ENCODE results near the gene MTSS2.

Gene MTSS2

DNA sequence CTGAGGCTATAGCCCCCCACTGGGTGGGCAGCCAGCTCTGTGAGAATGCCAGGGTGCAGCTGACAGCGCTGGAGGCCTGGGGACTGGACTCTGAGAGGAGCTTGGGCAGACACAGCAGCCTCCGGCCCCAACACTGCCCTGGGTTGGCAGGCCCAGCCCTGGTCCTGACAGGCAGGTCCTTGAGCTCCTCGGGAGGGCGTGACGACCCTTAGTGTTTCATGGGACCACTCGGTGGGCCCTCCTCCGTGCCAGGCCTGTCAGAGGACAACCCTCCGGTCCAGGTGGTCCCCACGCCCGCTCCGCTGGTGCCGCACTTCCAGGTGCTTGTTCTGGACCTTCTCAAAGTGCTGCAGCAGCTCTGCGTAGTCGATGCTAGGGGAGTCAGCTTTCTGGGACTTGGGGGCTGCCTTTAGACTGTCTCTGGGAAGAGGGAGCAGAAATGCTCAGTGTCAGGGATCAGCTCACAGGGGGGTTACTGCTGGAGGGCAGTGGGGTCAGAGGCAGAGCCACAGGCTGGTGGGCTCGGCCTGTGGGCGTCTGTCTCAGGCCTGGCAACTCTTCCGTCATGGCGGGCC, 1.9 kb upstream of the MTSS2 start:
- H3K4me3 ChIP-seq (ENCODE audit: low read depth, low read length), result no peak overlapping the region

DNA sequence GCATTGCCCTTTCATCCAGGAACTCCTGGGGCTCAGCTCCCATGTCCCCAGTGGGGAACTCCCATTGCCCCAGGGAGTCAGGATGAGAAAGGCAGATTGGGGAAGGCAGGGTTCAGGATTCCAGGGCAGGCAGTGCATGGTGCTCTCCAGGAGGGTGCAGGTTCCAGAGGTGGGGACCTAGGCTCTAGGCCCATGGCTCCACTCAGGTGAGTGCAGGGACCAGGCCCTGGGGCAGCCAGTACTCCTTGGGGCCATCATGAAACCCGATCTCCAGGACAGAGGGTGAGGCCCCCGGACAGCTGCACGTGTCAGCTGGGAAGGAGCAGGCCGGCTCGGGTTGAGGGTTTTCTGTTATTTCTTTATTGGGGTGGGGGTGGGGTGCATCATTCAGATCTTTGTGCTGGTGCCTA, 1.3 kb upstream of the MTSS2 start:
- no peak overlapping the region for H3K4me3 ChIP-seq (ENCODE audit: low read depth, low read length)

DNA sequence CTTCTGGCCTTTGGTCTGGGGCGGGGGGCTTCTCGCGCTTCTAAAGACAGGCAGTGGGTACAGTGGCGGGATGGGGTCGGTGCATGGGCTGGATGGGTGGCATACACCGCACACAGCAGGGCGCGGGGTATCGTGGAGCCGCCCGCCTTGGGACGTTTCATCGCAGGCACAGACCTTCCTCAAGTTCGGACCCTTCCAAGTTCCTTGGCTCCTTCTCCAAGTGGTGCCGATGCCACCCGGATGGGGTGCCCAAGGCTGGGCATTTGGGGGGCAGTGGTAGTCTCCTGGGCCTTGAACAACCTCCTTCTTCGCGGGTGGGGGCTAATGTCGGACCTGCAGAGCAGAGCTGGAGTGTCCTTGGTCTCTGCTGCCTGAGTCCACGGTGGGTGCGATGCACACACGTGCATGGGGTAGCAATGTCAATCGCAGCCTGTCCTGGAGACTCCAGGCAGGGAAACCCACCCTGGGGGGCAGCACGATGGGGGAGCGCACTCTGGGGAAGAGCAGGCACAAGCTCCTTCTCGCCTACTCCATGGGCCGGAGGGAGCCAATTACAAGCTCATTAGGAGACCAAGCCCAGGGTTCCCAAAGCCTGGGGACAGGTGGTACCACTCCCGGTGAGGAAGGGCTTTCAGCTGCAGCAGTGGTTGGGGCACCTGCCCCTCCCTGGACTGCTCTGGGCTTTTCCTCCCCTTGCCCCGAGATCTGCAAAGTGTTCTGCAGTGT, 686 bp upstream of the MTSS2 start:
- peak overlapping the region; percentile 10 for H3K4me3 ChIP-seq (ENCODE audit: low read depth, low read length)

DNA sequence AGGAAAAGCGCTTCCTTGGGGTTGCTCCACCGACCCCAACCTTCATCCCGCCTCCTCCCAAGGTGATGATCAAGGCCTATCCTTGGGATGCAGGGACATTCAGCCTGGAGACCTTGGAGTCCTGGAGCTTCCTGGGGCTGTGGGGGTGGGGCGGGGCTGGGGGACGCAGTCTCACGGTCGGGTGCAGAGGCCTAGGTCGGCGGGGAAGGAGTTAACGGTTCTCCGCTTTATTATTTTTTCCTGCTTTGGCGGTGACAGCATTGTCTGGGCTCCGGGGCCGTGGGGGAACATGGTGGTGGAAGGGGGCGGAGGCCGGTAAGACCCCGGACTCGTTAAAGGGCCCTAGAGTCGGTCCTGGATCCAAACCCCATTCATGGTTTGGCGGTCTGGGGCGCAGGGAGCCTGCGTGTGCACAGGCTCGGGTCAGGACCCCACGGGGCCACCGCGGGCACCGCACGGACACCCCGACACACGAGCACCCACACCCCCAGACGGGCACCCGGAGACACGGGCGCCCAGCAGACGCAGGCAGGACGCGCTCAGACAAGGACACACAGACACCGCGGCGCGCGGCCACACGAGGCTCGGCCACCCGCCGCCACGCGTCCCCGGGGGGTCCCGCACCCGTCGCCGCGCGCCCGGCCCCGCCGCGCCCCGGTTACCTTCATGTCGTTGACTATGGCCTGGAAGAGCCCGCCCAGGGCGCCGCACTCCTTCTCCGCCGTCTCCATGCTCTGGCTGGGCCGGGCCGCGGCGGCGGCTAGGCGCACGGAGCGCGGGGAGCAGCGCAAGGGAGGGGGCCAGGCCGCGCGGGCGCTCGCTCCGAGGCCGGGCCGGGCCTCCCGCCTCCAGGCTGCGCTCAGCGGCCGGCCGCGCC, 554 bp downstream of the MTSS2 start:
- peak overlapping the region; percentile 63 for H3K4me3 ChIP-seq (ENCODE audit: low read depth, low read length)

DNA sequence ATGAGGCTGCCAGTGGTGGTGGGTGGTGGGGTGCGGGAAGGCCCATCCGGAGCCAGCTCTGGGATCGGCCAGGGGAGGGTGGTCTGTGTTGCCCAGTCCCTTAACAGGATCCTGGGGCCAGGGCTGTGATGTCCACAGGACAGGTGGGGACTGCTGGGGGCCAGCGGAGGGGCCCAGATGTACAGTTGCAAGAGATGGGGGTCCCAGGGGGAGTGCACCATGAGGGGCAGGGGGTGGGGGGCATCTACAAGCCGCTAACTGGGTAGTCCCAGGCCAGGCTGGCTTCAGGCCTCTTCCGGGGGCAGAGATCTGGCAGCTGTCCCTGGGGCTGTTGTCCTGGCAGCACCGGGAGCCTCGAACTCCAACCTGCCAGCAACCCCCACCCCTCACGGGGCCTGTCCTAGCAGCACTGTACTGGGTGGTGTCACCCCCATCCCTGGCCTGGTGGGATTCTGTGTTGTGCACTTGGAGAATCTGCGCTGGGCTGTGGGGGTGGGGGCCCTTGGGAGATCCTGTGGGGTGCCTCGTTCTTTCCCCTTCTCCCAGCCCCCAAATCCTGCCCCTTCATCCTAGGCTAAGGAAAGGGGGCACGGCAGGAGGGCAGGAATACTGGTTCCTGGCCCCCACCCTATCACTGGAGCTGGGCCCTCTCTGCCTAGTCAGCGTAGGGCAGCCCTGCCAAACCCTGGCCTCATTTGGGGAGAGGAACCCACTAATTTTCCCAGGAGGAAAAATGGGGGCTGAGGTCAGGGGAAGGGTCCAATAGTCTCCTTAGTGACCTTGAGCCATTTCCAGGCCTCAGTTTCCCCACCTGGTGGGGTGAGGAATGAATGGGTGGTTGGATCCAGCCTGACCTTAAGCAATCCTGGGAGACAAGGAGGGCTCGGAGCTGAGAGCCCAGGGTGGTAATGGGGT, 1.4 kb downstream of the MTSS2 start:
- H3K4me3 ChIP-seq (ENCODE audit: low read depth, low read length), result no peak overlapping the region

DNA sequence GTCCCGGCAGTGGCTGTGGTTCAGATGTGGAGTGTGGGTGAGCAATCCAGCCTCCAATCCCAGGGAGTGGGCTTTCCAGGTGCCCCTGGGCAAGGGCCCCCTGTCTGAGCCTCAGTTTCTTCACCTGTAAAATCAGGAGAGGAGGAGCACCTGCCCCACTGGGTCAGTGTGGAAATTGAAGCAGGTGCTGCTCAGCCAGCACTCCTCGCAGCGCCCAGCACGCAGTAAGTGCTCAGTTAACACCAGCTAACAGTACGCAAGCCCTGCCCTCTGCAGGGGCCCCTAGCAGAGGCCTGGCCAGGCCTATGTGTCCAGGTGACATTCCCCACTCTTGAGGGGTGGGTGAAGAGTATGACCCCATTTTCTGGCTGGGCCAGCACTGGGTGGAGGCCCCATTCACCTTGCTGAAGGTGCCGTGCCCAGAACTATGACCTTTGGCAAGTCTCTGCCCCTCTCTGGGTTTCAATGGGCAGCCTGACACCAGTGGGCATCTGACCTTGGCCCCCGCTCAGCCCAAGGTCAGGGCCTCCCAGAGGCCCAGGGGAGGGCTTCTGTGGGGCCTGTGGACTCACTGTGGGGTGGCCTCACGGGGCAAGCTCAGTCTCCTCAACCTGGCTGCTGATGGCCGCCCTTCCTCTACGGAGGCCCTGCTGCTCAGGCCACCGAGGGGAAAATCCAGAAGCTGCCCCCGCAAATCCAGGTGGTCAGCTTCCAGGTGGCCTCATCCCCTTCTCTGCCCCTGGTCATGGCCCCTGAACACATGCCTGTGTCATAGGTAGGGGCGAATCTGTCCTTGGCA, 2.5 kb downstream of the MTSS2 start:
- no peak overlapping the region for H3K4me3 ChIP-seq (ENCODE audit: low read depth, low read length)

DNA sequence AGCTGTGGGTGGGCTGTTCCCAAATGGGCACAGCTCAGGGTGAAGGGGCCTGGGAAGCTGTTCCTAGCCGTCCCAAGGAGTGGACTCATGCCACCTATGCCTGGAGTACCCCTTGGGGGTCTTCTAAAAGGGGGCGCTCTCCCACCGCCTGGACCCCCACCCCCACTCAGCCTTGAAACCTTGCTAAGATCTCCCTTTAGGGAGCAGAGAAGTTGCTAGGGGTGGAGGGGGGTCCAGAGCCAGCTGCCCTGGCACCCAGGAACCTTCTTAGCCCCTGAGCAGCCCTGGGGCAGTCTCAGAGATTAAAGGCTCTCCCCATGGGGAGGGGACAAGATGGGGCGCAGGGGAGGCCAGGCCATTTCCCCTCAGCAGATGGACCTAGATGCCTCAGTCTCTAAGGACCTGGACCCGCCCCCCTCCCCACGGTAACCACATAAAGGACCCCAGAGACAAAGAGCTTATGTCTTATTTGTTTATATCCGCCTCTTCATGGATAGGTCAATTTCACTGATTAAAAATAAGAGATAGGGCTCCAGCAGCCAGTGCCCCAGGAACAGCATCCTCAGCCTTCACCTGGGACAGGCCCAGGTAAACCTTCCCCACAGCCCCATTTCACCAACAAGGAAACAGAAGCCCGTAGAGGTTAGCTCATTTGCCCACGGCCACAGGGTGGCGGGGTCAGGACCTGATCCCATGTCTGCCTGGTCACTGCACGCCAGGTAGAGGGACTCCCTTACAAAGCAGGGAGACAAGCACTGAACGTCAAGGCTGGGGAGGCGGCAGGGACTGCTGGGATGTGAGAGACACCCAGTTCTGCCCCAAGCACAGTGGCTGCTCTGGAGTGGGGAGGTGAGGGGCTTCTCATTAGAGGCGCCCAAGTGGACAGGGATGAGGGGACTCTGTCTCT, 3.4 kb downstream of the MTSS2 start:
- H3K4me3 ChIP-seq (ENCODE audit: low read depth, low read length), result no peak overlapping the region

DNA sequence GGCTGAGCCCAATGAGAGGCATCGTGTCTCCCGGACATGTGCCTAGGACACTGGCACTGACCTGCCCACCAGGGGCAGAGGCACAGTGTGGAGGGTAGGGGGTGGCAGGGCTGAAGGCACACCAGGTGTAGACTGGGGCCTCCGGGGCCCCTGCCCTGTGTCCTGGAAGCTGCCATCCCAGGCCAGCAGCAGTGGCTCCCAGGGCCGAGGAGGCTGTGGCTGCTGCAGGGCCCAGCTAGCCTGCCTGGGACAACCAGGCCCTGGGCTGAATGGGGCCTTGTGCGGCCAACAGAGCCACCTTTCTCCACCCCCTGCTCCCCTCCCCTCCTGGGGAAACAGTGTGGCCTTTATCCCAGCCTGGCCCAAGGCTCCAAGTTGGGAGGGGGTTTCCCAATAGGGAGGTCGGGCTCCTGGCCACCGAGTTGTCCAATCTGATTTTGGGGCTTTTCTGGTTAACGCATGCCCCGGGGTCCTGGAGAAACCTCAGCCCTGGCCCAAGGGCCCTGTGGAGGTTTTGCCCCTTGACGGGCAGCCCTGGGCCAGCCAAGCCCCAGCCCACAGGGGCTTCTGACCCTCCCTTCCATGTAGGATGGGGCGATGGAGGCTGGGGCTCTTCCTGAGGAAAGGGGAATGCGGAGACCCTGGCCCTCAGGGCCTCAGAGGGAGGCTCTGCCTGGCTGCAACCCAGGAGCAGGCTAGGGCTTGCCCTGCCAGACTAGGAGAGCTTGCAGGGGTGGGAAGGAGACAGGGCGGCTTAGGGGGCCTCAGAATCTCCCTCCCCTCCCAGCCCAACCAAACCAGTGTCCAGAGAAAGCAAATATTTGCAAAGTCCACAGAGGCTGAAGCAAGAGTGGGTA, 4.2 kb downstream of the MTSS2 start:
- H3K4me3 ChIP-seq (ENCODE audit: low read depth, low read length), result no peak overlapping the region

DNA sequence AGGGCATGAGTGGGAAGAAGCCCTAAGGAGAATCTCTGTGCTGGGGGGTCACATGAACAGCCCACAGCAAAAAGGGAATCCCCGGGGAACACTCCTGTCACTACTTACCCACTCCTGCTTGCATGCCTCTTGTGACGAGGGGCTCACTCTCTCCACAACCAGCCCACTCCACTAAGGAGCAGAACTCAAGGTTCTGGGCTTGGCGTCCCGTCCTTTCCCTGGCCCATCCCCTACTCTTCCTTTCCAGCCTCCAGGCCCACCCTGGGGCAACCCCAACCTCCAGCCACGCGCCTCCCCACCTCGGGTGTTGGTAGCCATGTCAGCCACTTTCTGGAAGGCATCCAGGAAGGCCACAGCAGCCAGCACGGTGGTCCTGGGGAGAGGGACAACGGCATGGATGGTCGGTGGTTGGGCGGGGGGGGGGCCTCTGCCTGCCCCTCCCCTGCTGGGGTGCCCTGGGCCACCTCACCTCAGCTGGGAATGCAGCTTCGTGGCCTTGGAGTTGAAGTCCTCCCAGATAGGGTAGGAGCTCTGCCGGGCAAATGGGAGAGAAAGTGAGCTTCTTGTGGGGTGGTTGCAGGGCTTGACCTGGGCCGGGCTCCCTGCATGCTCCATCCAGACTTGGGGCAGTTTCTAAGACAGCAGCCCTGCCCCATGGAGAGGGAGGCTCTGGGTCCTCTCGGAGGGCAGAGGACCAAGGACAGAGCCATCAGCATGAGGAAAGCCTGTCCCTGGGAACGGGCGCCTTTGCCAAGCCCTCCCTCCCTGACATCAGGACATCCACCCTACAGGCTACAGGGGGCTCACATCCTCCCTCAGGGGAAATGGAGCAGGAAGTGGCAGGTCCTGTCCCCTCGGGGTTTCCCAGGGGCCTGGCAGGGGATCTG, 5.1 kb downstream of the MTSS2 start:
- no peak overlapping the region for H3K4me3 ChIP-seq (ENCODE audit: low read depth, low read length)

DNA sequence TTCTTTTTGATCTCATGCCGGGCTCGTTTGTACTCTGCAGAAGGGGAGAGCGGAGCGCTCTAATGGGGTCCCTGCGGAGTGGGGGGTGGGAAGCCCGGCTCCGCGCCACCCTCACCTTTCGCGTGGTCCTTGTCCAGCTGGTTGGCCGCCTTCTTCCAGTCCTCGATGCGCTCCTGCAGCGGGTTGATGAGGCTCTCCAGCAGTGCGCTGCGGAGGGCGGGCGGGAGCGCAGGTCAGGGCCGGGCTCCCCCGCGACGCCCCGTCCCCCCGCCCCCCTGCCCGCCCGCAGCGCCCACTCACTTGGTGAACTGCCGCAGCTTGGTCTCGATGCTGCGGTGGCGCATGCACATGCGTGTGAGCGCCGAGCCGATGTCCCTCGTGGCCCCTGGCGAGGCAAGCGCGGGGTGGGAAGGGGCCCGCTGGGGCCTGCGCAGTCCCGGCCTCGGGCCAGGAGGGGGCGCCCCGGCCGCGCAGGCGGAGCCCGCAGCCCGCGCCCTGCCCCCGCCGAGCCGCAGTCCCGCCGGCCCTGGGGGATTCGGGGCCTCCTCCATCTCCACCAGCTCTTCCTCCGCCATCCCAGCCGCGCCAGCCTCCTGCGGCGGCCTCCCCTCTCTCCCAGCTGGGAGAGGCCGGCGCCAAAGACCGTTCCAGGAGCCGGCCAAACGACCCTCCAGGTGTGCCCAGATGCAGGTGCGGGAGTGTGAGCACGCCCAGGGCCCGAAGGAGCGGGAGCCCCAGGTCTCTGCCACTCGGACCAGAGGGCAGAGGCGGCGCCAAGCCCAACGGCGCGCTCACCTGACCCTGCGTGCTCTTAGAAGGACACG, 6.0 kb downstream of the MTSS2 start:
- H3K4me3 ChIP-seq (ENCODE audit: low read depth, low read length), result no peak overlapping the region

DNA sequence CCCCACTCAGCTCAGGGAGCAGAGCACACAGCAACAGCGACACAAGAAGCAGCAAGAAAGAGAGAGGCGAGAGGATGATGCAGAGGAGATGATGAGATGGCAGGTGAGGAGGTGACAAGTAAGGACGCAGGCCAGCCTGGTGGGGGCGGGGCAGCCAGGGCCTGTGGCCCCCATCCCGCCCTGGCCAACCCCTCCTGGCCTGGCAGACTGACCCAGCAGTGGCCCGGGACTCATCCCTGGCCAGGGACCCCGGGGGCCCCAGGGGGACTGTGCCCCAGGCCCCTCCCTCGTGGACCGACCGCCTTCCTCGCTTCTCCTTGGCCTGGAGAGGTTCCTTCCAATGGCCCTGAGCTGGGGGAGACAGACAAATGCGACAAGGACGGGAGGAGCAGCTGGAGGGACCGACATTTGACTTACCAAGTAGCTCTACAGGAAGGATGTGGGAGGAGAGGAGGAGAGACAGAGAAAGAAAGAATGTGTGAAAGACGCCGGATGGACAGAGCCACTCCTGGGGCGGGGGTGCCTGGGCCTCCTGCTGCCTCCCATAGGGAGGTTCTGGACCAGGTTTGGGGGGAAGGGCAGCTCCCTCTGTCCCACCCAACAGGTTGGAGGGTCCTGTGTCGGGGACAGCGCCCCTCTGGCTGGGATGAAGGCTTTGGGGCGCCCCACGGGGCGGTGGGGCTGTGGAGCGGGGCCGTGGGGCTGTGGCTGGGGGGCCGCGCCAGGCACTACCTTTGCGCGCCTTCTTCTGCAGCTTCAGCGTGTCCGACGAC, 6.8 kb downstream of the MTSS2 start:
- H3K4me3 ChIP-seq (ENCODE audit: low read depth, low read length), result no peak overlapping the region

DNA sequence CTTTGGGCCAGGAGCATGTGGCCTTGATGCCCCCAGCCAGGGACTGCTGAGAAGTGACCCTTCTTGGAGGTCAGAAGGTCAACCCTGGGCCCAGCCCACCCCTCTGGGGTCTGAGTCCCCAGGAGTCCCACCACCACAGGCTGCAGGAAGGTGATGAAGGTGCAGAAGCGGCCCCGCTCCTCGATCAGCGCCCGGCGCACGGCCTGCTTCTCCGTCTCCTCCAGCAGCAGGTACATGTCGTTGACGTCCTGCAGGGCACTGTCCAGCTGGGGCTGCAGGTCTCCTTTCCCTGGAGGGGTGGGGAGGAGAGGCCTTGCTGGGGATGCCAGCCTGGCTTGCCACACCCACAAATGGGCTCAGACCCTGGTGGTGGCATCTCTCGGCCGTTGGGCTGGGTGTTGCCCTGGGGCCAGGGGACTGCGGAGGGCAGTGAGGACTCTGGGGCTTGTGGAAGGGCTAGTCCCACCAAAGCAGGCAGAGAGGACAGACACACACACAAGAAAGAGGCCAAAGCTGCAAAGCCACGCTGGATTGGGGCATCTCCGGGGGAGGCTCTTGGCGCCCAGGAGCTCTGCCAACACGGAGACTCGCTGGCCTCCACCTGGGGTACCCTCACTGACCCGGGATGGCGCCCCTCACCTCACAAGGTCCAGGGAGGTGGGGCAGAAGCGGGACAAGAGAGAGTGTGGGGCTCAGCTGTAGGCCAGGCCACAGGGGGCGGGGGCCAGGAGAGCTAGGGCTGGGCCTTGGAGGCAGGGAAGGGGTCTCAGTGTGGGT, 7.5 kb downstream of the MTSS2 start:
- H3K4me3 ChIP-seq (ENCODE audit: low read depth, low read length), result no peak overlapping the region

DNA sequence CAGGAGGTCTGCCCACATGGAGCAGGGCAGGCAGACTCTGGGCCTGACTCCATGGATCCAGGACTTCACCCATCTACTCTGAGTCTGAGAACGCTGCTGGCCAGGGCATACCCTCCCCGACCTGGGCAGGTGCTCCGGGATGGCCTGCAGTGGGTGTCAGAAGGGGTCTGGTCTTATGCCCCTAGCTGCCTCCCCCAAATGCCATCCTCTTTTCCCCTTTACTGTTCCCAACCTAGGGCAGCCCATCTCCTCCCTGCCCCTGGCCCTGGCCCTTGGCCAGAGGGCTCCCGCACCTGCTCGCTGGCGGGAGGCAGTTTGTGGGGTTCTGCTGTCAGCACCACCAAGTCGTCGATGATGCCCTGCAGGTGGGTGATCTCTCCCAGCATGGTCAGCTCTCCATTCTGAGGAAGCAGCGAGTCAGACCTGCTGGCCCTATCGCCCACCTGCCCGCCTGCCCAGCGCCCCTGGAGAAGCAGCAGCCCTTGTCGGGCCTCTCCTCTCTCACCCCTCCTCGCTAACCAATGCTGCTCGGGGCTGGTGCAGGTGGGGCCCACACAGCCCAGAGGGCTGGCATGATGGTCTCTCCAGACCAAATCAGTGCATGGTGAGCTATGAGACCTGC, 8.2 kb downstream of the MTSS2 start:
- no peak overlapping the region for H3K4me3 ChIP-seq (ENCODE audit: low read depth, low read length)
